Epidermal melanocyte (primary cell): ENCODE data around the gene IL15.

Experiments used
- DNase-seq: peaks from one replicate; pipeline ENCODE4 v3.0.0; 2011; ENCODE audit warnings: low spot score; ENCODE audit not compliant: insufficient read length

Gene IL15

GRCh38 chr4:141771889-141772830 is 135.8 kb downstream of the IL15 start:
- DNase-seq, result no peak

GRCh38 chr4:141772838-141773237 is 136.5 kb downstream of the IL15 start:
- no peak for DNase-seq

DNA sequence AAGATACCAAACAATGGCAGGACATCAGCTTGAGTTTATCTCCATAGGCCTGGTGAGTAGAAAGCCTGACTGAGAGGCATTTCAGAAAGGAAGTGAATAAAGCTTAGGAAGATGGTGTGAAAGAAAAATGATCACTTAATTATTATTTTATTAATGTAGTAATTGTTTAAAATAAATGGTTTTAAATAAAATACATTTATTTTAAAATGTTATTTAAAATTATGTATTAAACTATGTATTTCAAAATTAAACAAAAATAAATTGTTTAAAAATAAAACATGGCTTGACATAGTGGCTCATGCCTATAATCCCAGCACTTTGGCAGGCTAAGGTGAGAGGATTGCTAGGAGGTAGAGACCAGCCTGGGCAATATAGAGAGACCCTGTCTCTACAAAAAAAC is 145.8 kb downstream of the IL15 start:
- no peak for DNase-seq
